GM18498 (cell line): ENCODE measurements around the gene RNASET2.
"Not testable (repeated sequence)": the region's sequence is repeated elsewhere in the genome, so short reads cannot be mapped to it uniquely, and the experiment has no call there.

ENCODE experiments used
- ATAC-seq: cut with Tn5 transposase; IDR thresholded peaks from one replicate; pipeline ENCODE4 v1.9.1; 2021; ENCODE audit warnings: mild to moderate bottlenecking, moderate library complexity; ENCODE audit not compliant: unreplicated experiment

The RNASET2 gene

DNA sequence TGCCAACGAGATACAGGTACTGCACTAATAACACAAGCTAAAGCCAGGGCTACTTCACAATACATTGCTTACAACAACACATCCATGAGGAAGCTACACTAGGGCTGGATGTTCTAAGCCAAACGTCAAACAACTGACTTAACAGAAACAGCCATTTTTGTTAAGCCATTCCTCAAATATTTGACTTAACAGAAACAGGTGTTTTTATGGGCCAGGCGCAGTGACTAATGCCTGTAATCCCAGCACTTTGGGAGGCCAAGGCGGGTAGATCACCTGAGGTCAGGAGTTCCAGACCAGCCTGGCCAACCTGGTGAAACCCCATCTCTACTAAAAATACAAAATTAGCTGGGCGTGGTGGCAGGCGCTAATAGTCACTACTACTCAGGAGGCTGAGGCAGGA is 7.6 kb downstream of the RNASET2 start:
- not testable (repeated sequence) for ATAC-seq

DNA sequence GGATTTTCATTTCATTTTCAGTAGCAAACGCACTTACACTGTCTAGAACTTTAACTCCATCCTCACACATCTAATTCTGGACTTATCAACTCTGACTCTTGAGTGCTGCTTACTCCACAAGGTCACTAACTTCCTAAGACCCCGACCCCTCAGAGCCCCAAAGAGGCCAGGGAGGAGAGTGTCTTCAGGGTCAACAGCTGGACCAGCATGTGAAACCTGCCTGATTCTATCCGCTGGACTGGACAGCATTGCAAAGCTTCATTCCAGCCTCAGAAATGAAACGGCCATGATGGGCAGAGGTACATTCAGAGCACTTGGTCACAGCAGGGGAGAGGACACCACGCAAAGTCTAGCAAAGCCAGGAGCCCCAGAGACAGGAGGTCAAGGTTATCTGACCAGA is 9.1 kb downstream of the RNASET2 start:
- no peak for ATAC-seq

DNA sequence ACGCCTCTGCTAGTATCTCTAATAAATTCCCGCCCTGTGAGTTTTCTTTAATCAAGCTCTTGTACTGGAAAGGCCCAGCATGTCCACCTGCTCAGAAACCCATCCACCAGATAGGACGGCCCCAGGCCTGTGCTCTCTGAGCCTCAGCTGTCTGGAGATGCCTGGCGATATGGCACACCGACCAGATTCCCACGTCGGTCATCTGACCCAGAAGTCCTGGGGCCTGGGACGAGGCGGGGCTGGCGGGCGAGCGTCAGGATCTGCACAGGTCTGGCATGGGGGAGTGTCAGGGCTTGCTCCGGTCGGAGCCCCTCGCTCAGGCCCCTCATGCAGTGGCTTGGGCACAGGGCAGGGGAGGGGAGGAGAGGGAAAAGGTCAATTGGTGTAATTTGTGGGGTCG is 10.2 kb downstream of the RNASET2 start:
- no peak for ATAC-seq

DNA sequence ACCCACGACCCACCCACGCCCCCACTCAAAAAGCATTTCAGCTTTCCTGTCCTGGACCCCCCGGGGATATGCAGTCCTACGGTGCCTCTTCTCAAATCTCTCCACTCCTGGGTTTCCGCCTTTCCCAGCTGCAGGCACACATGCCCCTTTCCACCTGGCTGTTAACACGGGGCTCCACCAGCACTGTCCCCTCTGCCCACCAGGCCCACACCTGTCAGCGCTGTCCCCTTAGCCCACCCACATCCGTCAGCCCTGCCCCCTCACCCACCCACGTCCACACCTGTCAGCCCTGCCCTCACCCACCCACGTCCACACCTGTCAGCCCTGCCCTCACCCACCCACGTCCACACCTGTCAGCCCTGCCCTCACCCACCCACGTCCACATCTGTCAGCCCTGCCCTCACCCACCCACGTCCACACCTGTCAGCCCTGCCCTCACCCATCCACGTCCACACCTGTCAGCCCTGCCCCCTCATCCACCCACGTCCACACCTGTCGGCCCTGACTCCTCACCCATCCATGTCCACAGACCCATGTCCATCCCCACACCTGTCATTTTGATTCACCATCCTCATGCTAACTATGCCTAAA is 11.6 kb downstream of the RNASET2 start:
- no peak for ATAC-seq

DNA sequence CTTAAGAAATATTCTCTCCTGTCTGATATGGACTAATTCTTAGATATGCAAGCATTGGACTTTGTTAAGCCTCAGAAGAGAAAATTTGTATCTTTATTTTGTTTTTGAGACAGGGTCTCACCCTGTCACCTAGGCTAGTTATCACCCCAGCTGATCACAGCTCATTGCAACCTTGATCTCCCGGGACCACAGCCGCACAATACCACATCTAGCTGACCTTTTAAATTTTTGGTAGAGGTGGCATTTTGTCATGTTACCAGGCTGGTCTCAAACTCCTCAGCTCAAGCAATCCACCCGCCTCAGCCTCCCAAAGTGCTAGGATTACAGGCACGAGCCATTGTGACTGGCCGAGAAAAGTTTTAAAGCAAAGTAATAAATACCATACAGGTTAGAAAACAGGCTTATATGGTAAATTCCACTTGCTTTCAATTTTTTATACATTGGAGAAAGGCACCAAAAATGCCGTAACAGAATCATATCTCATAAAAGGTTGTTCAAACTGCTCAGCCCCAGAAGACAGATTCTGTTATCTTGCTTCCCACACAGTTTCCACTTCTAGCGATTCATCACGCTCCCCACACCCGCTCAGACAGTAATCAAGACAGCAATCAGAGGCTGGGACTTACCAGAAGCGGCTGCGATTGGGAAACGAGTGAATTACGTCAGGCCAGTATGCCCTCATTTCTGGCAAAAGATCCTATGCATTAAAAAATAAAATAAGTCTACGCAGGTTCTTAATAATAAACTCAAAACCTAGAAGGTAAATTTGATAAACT is 13.8 kb downstream of the RNASET2 start:
- no peak for ATAC-seq

DNA sequence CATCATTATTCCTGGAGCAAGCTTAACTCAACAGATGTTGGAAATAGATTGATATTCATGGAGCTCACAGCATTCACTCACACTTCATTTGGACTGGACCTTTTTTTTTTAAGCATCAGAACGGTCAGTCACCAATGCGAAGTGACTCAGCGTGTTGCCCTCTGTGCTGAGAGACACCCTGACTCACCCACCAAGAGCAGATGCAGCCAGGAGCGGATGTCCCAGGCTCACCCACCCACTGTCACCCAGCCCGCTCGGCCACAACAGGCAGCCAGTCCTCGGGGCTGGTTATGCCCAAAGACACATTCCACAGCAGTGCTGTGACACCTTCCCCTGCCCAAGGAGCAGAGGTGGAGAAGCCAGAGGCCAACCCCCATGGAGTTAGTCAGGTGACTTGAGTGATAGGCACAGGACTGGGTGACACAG is 15.7 kb downstream of the RNASET2 start:
- ATAC-seq = no peak

DNA sequence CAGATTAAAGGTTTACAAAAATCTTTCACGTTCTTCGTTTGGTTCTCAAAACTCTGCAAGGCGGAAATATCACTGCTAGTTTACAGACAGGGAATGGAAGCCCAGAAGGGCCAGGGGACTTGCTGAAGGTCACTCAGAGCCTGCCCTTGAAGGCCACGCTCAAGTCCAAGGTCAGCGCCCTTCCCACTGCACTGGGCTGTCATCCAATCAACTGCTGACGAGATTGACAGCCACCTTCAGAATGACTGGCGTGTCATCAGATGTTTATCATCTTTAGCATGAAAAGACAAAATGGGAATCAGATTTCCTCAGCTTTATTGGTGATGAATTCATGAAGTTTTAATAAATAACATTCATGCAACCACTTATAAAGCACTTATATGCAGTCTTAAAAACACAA is 16.5 kb downstream of the RNASET2 start:
- no peak for ATAC-seq

DNA sequence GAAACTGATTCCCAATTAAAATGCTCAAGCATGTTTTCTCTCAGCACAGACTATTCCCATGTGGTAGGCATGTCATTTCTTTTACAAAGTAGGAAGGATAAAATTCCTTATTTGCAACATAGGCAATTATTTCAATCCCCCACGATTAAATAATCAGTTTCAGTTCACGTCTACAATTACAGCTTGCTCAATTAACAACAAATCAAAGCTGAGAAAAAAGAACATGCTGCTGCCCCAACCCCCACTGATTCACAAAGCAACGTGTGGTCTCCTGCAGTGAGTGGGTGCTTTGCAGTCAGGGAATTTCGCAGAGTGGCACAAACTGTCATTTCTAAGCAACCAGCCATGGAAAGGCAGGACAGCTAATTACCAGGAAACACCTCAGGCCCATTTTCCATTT is 17.0 kb downstream of the RNASET2 start:
- no peak for ATAC-seq

DNA sequence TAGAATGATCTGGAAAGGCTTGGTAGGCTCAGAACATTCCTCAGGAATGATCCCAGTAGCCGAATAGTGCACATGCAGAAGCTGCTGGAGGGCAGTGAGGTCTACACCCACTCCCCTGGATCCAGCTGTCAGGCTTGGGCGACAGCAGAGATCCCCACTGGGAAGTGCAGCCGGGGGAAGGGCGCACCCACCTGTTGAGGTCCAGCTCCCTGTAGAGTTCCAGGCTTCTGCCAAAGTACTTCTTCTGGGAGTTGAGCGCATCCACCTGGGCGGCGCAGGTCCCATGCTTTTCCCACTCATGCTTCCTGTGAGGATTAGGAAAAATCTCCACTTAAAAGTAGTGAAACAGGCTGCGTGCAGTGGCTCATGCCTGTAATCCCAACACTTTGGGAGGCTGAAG is 17.6 kb downstream of the RNASET2 start:
- no peak for ATAC-seq

DNA sequence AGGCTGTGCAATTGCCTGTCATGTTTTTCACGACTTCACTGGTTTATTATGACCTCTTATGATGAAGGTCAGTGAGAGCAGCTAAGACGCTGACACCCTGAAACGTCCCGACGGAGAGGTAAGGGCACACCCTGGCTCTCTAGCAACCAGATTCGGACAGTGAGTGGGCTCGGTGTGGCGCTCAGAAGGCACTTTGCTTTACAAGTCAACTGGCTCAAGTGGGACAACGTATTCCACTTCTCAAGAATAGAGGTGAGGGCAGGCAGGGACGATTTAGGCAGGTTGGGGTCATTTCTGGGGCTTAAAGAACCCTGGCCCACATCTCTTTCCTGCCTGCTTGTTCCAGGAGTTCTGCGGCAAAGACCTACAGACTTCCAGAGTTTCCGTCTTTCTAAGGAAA is 18.2 kb downstream of the RNASET2 start:
- no peak for ATAC-seq

DNA sequence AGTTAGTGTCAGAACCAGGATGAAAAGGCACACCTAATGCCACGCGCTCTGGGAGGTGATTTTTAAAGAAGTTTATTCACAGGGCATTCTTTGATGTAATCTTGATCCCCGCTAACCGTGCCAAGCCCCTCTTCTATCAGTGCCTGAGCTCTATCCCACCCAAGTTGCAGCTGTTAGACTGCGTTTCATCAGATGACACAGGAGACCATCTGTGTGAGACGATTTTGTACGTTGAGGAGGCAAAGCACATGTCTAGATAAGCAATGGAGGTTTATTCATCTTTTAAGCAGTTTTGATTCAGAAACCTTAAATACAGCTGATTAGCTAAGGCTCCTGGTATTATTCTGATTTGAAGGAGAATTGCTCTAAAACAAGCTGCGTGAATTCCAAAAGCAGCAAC is 18.6 kb downstream of the RNASET2 start:
- ATAC-seq = no peak

DNA sequence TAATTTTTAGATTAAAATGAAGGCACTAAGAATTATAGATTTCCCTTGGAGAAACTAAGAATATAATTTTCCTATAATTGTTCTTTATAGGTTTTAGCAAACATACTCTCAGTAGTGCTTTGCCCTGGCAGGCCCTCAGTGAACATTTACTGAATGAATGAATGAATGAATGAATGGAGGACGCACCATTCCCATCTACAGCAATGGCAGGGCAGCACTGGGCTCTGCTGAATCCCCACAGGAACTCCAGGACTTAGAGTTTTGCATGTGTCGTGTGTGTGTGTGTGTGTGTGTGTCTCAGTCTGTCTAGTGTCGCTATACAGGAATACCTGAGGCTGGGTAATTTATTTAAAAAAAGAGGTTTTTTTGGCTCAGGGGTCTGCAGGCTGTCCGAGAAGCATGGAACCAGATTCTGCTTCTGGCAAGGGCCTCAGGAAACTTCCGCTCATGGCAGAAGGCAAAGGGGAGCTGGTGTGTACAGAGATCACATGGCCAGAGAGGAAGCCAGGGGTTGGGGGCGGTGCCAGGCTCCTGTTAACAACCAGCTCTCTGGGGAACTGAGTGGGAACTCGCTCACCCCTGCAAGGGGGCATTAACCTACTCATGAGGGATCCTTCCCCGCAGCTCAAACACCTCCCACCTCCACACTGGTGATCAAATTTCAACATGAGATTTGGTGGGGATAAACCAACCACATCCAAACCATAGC is 20.1 kb downstream of the RNASET2 start:
- ATAC-seq = no peak

DNA sequence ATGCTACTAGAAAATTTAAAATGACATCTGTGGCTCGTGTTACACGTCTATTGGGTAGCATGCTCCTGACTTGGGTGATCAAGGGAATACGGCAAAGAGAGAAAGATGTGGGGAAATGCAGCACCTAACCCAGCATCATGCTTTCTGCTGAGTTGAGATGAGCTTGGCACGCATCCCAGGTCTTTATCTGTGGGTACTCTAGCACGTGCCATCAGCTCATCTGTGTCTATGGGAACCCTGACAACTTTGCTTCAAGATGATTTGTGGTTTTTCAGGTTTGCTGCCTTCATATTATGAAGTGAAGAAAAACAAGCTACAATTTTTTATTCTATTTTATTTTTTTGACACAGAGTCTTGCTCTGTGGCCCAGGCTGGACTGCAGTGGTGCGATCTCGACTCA is 21.0 kb downstream of the RNASET2 start:
- ATAC-seq = no peak

DNA sequence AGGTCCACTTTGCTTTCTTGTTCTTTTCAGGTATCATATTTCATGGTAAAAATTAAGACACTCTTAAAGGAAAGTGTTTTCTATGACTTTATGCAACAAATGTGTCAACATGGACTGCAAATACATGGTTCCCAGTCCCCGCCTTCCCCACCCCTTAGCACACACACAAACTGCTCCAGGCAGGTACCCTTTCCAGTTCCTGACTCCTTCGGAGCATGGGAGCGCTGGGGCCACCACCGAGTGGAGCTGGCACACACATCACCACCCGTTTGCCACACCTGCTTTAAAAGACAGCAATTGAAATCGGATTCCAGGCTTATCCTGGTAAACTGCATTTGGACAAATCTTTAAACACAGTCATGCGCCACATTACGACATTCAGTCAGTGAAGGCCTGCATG is 22.2 kb downstream of the RNASET2 start:
- no peak for ATAC-seq

DNA sequence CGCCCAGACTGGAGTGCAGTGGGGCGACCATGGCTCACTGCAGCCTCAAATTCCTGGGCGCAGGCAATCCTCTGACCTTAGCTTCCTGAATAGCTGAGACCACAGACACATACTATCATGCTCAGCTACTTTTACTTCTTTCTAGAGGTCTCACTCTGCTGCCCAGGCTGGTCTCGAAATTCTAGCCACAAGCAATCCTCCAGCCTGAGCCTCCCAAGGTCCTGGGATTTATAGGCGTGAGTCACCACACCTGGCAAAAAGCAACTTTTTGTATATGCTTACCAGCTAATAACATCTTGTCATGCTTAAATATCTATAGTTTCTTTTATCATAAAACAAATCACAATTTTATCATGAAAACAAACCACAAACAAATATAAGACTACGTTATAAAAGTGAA is 23.0 kb downstream of the RNASET2 start:
- no peak for ATAC-seq

DNA sequence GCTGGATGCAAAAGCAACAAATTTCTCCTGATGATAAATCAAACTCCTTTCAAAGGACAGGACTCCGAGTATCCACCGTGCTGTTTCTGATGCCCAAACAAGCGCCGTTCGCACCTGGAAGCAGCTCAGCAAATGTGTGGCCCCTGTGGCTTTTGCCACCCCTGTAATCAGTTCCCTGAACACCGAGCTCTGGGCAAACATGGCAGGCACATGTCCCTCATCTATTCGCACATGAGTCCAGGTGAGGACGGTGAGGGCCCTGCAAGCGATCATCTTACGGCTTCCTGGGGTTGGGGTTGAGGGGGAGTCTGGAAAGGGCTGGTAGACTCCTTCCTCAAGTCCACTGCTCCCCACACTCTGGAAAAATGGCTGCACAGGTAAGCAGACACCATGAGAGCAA is 23.7 kb downstream of the RNASET2 start:
- no peak for ATAC-seq

DNA sequence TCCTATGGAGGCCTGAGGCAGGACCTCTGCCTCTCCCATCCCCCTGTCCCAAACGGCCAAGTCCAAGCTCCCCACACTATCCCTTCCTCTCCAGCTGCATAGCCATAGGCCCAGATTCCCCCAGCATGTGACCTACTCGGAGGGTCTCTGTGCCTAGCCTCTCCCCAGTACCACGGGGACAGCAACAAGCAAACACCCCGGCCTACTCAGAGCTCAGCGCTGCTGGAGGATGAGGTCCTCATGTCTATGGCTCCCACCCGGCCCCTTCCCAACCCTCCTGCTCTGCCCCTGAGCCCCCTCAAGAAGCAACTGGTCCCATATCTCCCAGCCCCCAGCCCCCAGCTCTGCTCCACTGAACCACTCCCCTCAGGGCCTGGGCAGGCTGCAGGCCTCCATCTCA is 24.2 kb downstream of the RNASET2 start:
- no peak for ATAC-seq

DNA sequence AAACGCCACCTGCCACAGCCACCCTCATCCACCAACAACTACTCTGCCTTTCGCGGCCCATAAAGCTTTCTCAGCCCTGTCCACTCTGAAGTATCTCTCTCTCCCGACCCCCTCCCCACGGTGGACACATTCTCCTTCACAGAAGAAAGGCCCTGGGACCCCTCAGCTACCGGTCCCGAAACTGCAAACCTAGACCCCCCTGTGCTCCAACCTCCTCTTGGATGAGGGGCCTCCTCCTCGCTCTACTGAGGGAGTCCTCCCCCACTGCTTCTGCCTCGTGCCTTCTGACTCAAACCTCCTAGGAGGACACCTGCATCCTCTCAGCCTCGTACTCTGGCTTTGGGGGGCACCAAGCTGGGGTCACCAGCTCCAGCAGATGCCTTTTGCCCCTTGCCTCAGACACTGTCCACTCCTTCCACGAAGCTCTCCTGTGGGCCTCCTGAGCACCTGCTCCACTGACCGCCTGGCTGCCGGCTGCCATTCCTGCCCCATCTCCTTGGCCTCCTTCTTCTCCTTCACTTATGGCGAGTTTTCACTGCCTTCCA is 24.9 kb downstream of the RNASET2 start:
- ATAC-seq = no peak

DNA sequence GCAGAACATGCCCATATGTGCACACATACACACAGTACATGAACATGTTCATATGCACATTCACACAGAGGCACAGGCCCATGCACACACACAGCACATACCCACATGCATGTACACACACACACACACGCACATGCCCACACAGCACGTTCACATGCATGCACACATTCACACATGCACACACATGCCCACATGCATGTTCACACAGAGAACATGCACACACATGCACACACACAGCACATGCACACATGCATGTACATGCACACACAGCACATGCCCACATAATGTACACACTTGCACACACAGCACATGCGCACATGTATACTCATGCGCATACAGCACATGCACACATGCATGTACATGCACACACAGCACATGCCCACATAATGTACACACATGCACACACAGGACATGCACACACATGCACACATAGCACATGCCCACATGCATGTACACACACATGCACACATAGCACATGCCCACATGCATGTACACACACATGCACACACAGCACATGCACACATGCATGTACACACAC is 25.9 kb downstream of the RNASET2 start:
- ATAC-seq = no peak

DNA sequence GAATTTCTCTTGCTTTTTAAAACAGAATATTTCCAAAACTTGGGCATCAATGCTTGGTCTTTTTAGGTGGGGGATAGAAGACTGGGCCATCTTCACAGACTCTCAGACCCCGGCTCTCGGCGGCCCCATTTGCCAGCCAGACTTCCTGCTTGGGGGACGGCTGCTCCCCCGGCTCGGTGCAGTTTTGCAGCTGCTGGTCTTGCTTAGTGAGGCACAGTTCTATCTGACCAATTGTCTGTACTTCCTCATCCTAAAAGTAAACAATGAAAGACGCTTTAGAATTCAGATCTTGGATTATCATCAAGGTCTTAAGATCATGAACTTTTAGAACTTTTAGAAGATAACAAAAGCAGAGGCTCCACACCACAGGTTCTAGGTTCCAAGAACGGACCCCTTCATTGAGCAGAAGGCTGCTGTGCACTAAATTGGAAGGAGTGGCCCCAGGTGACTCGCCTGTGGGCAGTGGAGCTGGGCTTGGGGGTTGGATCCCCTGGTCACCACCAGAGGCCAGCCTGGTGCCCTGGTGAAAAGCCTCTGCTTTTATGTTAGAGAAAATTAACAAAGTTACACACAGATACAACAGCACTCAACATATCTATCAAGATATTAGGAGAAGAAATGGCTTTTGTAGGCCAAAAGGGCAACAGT is 26.7 kb downstream of the RNASET2 start:
- no peak for ATAC-seq
